Adrenal gland (tissue), 12 donors: ENCODE results near the gene FBXO21. TPM values are rescaled to one million over a fixed set of nuclear protein-coding genes. Genes with fewer than 3 reads are reported as not detected.

Experiments
- DNase-seq, 7 donors: peaks; one replicate each; pipeline ENCODE4 v3.0.0-alpha.2; 2019 to 2020
- H3K27ac ChIP-seq, 5 donors: fragments of 200-600 bp; sonication (generic) in 4 of 5; 1 replicate in 3 of 5; 2 replicates in 2 of 5; pipeline versions ENCODE4 v1.5.1 to v1.8.0; 2016 to 2020; ENCODE audit warnings: mild to moderate bottlenecking in 1 of 5
- H3K27me3 ChIP-seq: fragments of 200-600 bp; 2 replicates; pipeline ENCODE4 v1.8.0; 2021
- H3K36me3 ChIP-seq, 2 donors: fragments of 200-600 bp; replicated peaks in 1 of 2; 1 replicate in 1 of 2; 2 replicates in 1 of 2; pipeline versions ENCODE4 v1.5.1 to v1.8.0; 2018 to 2022
- H3K4me1 ChIP-seq, 2 donors: fragments of 200-600 bp; replicated peaks in 1 of 2; 1 replicate in 1 of 2; 2 replicates in 1 of 2; pipeline versions ENCODE4 v1.5.1 to v1.8.0; 2018 to 2021
- H3K4me3 ChIP-seq, 4 donors: fragments of 200-600 bp; sonication (generic) in 3 of 4; one replicate each; pipeline ENCODE4 v1.5.1; 2016 to 2018
- H3K9me3 ChIP-seq, 3 donors: fragments of 200-600 bp; sonication (generic) in 1 of 3; replicated peaks in 1 of 3; 1 replicate in 2 of 3; 2 replicates in 1 of 3; pipeline versions ENCODE4 v1.5.1 to v1.8.0; 2016 to 2021
- CTCF ChIP-seq, 6 experiments: fragments of 450-650 bp in 4 of 6; fragments of 200-600 bp in 2 of 6; sonication (generic) in 1 of 6; IDR thresholded peaks; 1 replicate in 5 of 6; 2 replicates in 1 of 6; pipeline versions ENCODE4 v1.5.1 to v1.8.0; 2016 to 2021; ENCODE audit warnings: antibody characterized with exemption in 6 of 6, mild to moderate bottlenecking in 2 of 6, moderate library complexity in 1 of 6
- POLR2A ChIP-seq, 2 donors: fragments of 450-650 bp; IDR thresholded peaks; one replicate each; pipeline ENCODE4 v1.6.1; 2017; ENCODE audit warnings: antibody characterized with exemption in 2 of 2, mild to moderate bottlenecking in 2 of 2, moderate library complexity in 1 of 2
- WGBS, 4 donors: extraction: QIAGEN DNeasy Blood & Tissue Kit in 2 of 4; methylation state at CpG; one replicate each; pipeline versions ENCODE4 v1.1.5 to v1.1.7; 2013 to 2017; 5-methylcytosine and 5-hydroxymethylcytosine counted together
- intact Hi-C, 2 donors: fragments of 100-400 bp; cut with DNase I; formaldehyde crosslinking; loops; one replicate each; pipeline versions ENCODE4 v1.14.1 to v1.15.0; 2022 to 2023
- polyA plus RNA-seq, 3 donors: library from polyadenylated mRNA; stranded (reverse); fragments of 200-250 nt in 2 of 3; fragments of 350-450 nt in 1 of 3; fragmentation: Illumina TruSeq in 1 of 3; extraction: RNeasy Lipid Tissue Mini Kit (QIAGEN cat#74804) in 1 of 3; gene quantifications; one replicate each; pipeline ENCODE4 v1.2.3, GENCODE V29; 2013 to 2014
- total RNA-seq, 9 donors: library from RNA; depleted of rRNA in 4 of 9; stranded (reverse); fragments of >200 nt in 4 of 9; fragments of 120-200 nt in 1 of 9; fragmentation: NEBNext Ultra II Directional in 1 of 9; extraction: Animal tissue kit (Norgen Biotek cat#: 25700) in 1 of 9; gene quantifications; one replicate each; pipeline versions ENCODE4 v1.1.0 to v1.2.4, GENCODE V29; 2013 to 2023
- donor health status: healthy with polysubstance abuse.
- donor health status: Bipolar disorder and iron deficiency.
- donor health status: DM: yes; HTN: yes; CAD: no.
- donor health status: DM: no; HTN: no; CAD: no.
- donor health status: DM: no; HTN: no; CAD: no.
- donor health status: DM: yes; HTN: yes; CAD: no.

FBXO21 gene
- total and polyA plus RNA-seq, 12 donors = 22.8 to 309 (median 103) TPM

GRCh38 chr12:117142094-117142493 lies 48.2 kb downstream of the FBXO21 start:
- Histone ChIP-seq H3K4me3 (no peak overlapping the region), H3K36me3 (peaks cover 0 to 20% of the 10 kb centered on the region in 2 donors), H3K27ac (peak overlapping the region in 1 of 5 donors; percentile 21), H3K4me1 (no peaks in the 10 kb centered on the region), H3K9me3 (no peaks in the 10 kb centered on the region), H3K27me3 (no peaks in the 10 kb centered on the region)
- no peak for DNase-seq
- WGBS, 4 donors = 52 to 64% (median 58%) methylated on average over 11 to 12 of the region's 12 CpGs
- intact Hi-C loops = no loop called here
- TF ChIP-seq POLR2A (IDR thresholded peaks at IDR 0.05) = no peak

GRCh38 chr12:117141097-117141898 lies 49.0 kb downstream of the FBXO21 start:
- Histone ChIP-seq H3K36me3 (peaks cover 0 to 20% of the 10 kb centered on the region in 2 donors), H3K27ac (no peak overlapping the region), H3K4me1 (no peaks in the 10 kb centered on the region), H3K4me3 (no peak overlapping the region), H3K27me3 (no peaks in the 10 kb centered on the region), H3K9me3 (no peaks in the 10 kb centered on the region)
- 86 to 90% (median 87%) methylated on average over 17 to 29 of the region's 29 CpGs for WGBS, 4 donors
- intact Hi-C loops = no loop called here
- no peak for TF ChIP-seq POLR2A (IDR thresholded peaks at IDR 0.05)
- TF ChIP-seq CTCF (IDR thresholded peaks at IDR 0.05) = no peak
- no peak for DNase-seq

- WGBS, 4 donors = 59 to 68% (median 63%) methylated on average over 10 to 12 of the region's 12 CpGs
- DNase-seq = no peak
Measured at GRCh38 chr12:117140397-117141096, 49.7 kb downstream of the FBXO21 start.

GRCh38 chr12:117139025-117139717 lies 51.1 kb downstream of the FBXO21 start:
- H3K4me1 ChIP-seq = no peaks in the 10 kb centered on the region
- 78 to 87% (median 83%) methylated on average over 5 of the region's 5 CpGs for WGBS, 4 donors
- H3K27ac ChIP-seq = peak overlapping the region in 1 of 5 donors; percentile 15
- no peak for DNase-seq
- no peak overlapping the region for H3K4me3 ChIP-seq
- H3K27me3 ChIP-seq = no peaks in the 10 kb centered on the region
- peaks cover 0 to under 1% of the 10 kb centered on the region in 2 donors for H3K36me3 ChIP-seq
- H3K9me3 ChIP-seq = no peaks in the 10 kb centered on the region
- no peak for TF ChIP-seq POLR2A (IDR thresholded peaks at IDR 0.05)
- TF ChIP-seq CTCF (IDR thresholded peaks at IDR 0.05) = no peak
- intact Hi-C loops = loop anchor here in 1 of 2 donors (5.0 kb wide), 1 partner anchor 432 kb away; no protein-coding TSS in a partner anchor

More at GRCh38 chr12:117140397-117141096, 49.7 kb downstream of the FBXO21 start:
- peaks cover 0 to 13% of the 10 kb centered on the region in 2 donors for H3K36me3 ChIP-seq
- H3K27me3 ChIP-seq = no peaks in the 10 kb centered on the region
- intact Hi-C loops = no loop called here
- H3K4me3 ChIP-seq = no peak overlapping the region
- no peak for TF ChIP-seq CTCF (IDR thresholded peaks at IDR 0.05)
- TF ChIP-seq POLR2A (IDR thresholded peaks at IDR 0.05) = no peak
- H3K4me1 ChIP-seq = no peaks in the 10 kb centered on the region
- H3K27ac ChIP-seq = no peak overlapping the region
- no peaks in the 10 kb centered on the region for H3K9me3 ChIP-seq
